ENCODE results near the gene FZR1.

The FZR1 gene

DNA sequence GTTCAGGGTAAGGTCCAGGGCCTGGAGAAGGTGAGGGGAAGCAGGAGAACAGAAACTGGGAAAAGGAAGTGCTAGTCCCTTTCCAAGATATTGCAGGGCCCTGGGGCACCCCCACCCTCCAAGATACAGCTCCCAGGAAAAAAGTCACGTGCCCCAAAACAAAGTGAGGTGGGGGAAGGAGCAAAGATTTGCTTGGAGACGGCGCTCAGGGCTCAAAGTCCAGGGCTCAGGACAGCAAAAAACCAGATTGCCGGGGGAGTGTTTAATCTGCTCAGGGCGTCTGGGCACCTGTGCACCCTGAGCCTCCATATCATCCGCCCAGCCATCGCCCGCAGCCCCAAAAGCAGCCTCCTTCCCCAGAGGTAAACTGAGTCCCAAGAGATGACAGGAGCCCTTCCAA is 32.1 kb upstream of the FZR1 start:
- DNase-seq = no peak

DNA sequence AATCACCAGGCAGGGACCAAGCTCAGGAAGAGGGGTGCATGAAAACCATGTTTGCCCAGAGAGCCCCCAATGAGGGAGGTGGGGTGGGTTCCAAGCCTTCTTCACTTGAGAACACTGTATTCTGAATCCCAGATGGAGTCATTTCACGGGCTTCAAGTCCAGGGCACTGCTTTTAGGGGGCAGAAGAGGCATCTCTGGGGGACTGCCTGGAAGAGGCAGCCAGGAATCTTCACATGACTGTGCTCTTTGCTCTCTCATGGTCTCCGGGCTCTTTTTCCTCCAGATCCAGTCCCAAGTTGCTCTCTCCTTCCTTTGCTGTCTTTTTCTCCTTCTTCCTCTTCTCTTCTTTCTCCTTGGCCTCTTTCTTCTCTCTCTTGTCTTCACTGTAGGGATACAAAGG is 31.5 kb upstream of the FZR1 start:
- no peak for DNase-seq

DNA sequence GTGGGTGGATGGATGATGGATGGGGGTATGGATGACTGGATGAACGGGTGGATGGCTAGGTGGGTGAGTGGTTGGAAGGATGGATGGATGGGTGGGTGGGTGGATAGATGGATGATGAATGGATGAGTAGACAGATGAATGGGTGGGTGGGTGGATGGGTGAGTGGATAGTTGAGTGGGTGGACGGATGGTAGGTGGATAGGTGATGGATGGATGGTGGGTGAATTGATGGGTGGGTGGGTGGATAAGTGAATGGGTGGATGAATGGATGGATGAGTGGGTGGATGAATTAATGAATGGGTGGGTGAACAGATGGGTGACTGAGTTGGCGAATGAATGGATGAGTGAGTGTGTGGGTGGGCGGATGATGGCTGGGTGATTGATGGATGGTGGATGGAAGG is 30.7 kb upstream of the FZR1 start:
- DNase-seq = no peak

DNA sequence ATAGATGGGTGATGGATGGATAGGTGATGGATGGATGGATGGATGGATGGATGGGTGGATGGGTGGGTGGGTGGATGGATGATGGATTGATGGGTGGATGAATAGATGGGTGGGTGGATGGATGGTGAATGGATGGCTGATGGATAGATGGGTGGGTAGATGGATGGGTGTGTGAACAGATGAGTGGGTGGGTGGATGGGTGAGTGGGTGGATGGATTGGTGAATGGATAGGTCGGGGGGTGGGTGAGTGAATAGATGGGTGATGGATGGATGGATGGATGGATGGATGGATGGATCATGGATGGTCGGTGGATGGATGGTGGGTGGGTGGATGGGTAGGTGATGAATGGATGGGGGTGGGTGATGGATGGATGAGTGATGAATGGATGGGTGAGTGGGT is 29.3 kb upstream of the FZR1 start:
- no peak for DNase-seq

GRCh38 chr19:3477506-3477905 is 28.6 kb upstream of the FZR1 start:
- DNase-seq = no peak

- no peak for DNase-seq
Measured at GRCh38 chr19:3477951-3478350, 28.2 kb upstream of the FZR1 start.

GRCh38 chr19:3478409-3479176 is 27.5 kb upstream of the FZR1 start:
- no peak for DNase-seq

GRCh38 chr19:3479177-3479833 is 26.8 kb upstream of the FZR1 start:
- DNase-seq = no peak

DNA sequence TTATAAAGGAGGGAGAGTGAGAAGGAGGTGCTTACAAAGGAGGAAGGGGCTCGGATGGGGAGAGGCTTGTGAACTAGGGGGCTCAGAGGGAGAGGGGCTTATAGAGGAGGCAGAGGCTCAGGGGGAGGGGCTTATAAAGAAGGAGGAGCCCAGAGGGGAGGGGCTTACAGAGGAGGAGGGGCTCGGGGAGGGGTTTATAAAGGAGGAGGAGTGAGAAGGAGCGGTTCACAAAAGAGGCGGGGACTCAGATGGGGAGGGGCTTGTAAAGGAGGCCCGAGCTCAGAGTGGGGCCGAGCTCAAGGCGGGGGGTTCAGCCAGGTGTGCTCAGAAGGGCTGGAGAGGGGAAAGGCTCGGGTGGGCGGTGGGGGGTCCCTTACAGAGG is 26.3 kb upstream of the FZR1 start:
- no peak for DNase-seq

- DNase-seq = no peak
Measured at GRCh38 chr19:3480383-3481091, 25.6 kb upstream of the FZR1 start, which contains the start of gene SMIM24. Gene SMIM24 (minus strand): TSS chr19:3480525. CDS start chr19:3480463, 62 bp downstream.

GRCh38 chr19:3481241-3482090 is 24.6 kb upstream of the FZR1 start:
- DNase-seq = no peak

DNA sequence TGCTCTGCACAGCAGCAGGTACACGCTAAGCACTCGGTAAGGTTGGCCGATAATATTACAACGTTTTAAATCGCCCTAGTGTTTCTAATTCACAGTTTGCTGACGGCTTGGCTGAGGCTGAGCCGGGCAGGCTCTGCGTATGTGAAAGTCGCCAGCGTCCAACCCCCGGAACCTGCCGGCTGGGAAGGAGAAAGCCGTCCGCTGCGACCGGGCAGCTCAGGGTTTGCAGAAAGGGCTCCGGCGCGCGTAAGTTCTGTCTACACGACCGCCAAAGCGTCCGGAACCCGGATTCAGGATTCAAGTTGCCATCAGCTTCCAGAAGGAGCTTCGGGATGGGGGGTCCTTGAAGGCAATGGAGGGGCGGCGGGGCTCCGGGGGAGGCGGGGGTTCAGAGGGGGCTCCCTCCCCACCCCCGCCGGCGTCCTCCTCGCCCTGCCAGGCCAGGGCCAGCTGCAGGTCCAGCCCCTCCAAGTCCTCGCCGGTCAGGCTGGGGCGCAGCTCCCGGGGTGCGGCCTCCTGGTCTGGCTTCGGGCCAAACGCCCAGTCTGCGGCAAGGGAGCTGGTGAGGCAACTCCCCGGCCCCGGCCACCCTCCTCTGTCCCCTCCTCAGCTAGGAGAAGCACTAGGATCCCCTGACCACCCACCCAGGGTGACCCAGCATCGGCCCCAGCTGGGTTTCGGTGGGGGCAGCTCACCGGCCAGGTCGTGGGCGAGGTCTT is 23.4 kb upstream of the FZR1 start:
- DNase-seq = no peak

DNA sequence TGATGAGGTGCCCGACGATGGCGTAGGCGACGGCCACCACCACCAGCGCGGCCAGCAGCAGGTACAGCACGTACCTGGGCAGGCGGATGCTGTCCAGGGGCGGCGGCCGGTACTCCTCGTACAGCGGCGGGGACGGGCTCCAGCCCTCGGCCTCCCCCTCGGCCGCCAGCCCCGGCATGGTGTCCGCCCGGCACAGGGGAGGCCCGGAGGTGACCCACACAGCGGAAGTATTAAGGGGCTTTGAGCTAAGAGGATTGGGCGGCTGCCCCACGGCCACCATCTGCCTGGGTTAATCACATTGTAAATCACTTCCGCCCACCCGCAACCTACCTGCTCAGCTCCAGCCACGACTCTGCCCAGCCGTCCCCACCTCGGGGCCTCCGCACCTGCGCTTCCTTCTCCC is 22.9 kb upstream of the FZR1 start, which contains the start of gene SMIM44:
SMIM44 (minus strand) TSS at position 216 of the 403 bp plus-strand sequence; CDS start at position 178, 38 bp downstream.
- DNase-seq = no peak

DNA sequence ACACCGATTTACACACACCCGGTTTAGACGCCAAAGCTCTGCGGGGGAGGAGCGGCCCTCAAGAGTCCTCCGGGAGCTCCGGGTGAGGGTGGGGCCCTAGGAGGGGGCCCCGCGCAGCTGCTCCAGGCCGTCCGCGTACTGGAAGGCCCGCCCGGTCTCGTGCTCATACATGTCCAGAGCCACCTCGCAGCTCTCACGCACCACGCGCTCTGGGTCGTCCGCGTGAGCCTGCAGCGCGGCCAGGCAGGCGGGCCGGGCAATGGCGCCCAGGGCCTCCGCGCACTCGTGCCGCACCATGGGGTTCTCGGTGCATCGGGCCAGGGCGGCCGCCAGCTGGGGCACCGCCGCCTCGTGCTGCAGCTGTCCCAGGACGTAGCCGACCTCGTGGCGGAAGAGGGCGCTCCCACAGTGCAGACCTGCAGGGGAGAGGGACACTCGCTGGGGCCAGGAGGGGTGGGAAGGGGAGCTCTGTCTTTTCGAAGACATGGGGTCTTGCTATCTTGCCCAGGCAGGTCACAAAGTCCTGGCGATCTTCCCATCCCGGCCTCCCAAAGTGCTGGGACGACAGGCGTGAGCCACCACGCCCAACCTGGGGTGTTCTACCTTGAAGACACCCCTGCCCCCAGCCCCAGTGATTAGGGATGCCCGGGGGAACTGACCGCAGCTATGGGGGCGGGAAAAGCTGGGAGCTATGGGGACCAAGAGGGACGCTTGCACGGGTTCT is 14.6 kb upstream of the FZR1 start:
- no peak for DNase-seq

DNA sequence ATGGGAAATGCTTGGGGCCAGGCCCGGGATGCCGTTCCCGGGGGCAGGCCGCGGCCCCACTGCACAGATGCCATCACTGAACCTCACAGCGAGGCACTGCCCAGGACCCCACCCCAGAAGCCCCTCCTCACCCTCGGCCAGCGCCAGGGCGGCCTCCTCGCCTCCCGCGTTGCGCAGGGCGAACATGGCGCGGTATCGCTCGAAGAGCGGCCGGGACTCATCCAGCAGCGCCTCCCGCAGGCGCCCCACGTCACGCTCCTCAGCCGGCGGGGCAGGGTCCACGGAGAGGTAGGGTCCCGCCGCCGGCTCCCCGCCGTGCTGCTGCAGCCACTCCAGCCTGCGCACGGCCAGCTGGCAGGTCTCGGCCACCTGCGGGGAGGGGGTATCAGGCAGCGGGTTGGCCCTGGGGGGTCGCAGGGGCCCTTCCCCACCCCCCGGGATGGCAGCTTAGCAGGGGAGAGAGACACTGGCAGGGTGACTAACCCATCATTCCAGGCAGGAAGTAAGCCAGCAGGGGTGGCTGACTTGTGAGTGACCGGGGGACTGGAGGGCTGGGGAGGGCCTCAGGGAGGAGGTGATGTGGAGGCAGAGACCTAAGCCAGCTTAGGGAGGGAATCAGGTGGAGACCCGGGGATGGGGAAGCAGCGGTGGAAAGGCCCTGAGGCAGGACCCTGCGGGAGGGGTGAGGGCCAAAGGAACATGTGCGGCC is 13.8 kb upstream of the FZR1 start:
- no peak for DNase-seq

DNA sequence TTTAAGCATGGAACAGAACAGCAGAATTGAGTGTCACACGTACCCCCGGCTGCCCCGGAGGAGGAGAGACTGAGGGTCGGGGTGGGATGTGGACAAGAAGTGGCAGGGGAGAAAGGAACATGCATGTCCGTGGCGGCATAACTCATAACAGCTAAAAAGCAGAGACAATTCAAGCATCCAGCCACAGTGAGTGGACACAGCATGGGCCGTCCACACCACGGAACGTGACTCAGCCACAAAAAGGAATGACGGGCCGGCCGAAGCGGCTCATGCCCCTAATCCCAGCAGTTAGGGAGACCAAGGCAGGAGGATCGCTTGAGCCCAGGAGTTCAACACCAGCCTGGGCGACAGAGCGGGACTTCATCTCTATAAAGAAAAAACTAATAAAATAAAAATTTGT is 13.2 kb upstream of the FZR1 start:
- no peak for DNase-seq

- no peak for DNase-seq
Measured at GRCh38 chr19:3493651-3494050, 12.5 kb upstream of the FZR1 start.

GRCh38 chr19:3494051-3494450 is 12.1 kb upstream of the FZR1 start:
- DNase-seq = no peak

DNA sequence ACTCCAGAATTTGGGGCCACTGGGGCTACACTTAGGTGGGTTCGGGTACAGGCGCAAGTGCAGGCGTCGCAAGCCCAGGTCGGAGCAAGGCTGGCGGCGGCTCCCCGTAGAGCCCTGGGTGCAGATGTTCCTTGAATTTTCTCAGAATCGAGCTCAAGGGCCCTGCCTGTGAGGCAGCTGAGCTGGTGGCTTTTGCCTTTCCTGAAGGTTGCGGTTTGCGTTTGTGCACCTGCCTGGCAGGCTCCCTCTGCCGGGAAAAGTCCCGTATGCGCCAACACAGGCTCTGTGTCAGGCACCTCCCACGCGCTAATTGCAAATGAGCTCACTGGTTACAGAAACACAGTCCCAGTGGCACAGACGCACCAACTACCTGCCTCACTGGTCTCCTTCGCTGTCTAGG is 11.6 kb upstream of the FZR1 start:
- peak; percentile 20 for DNase-seq

- DNase-seq = no peak
Measured at GRCh38 chr19:3496392-3497273, 9.5 kb upstream of the FZR1 start.
